ENCODE results near the gene LRP2BP. TPM values are rescaled to one million over a fixed set of nuclear protein-coding genes. Genes with fewer than 3 reads are reported as not detected.
"Not testable (repeated sequence)": the region's sequence is repeated elsewhere in the genome, so short reads cannot be mapped to it uniquely, and the experiment has no call there.

Gene LRP2BP
- total RNA-seq, 1 experiment from 2014 or later, result 0.27 TPM

DNA sequence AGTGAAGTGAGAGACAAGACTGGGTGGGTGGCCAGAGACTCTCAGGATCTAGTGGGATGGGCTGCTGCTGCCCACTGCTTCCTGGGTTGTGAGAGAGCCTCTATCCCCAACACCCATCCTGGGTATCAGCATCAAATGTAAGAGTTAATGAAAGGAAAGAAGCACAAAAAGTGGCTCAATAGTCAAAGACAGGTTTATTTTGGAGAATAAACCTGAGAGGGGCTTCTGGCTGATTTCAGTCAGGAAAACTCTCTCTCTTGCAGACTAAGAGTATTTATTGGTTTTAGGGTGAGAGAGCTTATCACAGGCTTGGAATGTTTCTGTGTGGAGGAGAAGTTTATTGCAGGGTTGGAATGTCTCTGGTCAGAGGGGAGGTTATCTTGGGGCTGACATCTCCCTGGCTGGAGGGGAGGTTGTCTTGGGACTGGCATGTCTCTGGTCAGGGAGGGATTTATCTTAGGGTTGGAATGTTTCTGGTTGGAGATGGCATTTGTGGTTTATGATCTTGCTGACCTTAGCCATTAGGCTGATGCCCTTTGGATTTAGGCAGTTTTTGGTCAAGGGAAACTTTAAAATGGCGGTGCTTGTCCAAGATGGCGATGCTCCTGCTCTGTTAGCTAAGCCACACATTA lies 65.7 kb downstream of the LRP2BP start:
- not testable (repeated sequence) for DNase-seq (ENCODE audit: extremely low read depth, low read depth)

DNA sequence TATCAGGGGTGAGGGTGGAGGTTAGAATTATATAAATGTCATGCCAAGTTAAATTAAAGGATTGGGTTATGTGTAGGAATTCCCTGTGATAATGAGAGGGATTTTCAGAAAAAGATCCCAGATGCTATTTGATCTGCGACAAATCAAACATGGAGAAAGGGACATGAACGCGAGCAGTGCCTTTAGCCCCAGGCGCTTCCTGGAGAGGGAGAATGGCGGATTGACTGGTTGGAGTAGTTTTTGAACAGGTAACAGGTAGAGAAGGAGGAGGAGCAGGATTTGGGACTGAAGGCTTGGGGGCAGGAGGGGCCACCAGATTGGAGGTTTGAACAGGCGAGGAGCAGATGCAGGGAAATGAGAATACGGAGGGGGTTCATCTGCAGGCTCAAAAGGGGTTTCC lies 67.1 kb downstream of the LRP2BP start:
- DNase-seq (ENCODE audit: extremely low read depth, low read depth), result no peak

DNA sequence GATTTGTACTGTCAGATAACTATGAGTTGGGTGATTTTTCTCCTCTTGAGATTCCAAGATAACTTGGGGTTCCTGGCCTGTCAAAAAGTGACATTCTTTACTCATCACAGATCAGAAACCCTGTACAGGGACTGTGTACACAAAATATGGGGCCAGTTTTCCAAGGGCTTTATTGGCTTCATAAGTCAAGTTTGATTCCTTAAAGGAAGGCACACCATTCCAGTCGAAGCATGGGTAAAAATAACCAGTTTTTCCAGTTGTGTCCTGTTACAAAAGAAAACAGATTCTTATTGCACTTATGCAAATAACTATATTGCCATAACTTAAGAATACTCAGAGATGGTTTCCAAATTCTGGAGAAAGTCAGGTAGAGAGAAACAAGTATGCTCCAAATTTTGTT lies 70.0 kb downstream of the LRP2BP start:
- not testable (repeated sequence) for DNase-seq (ENCODE audit: extremely low read depth, low read depth)

DNA sequence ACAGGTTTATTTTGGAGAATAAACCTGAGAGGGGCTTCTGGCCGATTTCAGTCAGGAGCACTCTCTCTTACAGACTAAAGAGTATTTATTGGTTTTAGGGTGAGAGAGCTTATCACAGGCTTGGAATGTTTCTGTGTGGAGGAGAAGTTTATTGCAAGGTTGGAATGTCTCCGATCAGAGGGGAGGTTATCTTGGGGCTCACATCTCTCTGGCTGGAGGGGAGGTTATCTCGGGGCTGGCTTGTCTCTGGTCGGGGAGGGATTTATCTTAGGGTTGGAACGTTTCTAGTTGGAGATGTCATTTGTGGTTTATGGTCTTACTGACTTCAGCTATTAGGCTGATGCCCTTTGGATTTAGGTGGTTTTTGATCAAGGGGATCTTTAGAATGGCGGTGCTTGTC lies 71.4 kb downstream of the LRP2BP start:
- DNase-seq (ENCODE audit: extremely low read depth, low read depth), result not testable (repeated sequence)

DNA sequence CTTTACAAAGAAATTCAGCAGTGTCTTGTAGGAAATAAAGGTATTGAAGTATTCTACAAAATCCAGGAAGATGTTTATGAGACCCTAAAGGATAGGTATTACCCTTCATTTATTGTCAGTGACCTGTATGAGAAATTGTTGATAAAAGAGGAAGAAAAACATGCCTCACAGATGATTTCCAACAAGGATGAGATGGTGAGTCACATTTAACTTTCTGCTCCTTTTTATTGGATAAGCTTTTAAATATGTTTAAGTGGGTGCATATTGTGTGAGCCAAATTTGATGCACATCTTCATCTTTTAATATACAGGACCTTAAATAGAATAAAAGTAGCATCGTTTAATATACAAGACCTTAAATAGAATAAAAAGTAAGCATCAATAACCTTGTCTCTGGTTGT lies 72.1 kb downstream of the LRP2BP start:
- no peak for DNase-seq (ENCODE audit: extremely low read depth, low read depth)

DNA sequence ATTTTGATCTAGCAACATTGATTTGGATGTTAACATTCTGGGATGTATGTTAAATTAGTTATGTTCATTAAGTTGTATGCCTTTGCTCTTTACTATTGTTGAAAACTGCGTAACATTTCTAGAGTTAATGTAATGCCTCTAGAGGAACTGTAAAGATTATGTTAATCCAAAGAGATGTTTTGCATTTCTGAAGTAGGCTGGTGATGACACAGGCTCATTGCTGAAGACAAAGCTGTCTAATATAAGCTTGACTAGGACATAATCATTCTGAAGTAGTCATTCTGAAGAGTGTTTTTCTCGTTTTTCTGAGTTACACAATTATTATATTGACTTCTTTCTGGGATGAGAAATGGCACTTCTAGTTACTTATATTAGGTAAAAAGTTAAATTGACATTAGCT lies 72.9 kb downstream of the LRP2BP start:
- DNase-seq (ENCODE audit: extremely low read depth, low read depth), result no peak

DNA sequence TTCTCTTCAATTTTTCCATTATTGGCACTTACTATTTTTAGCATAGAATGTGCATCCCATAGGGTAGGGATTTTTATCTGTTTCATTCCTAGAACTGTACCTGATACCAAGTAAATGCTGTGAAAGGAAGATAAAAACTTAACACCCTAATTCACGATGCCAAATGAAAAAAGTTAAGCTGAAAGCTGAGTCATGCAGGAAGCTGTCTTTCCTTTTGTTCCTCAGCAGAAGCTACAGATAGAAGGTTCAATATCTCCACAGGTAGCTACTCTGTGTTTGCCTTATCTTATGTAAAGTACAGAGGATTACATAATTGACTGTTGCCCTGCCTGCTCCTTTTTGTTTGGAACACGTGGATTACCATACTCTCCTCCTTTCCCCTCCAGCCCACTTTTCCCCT lies 77.0 kb downstream of the LRP2BP start:
- no peak for DNase-seq (ENCODE audit: extremely low read depth, low read depth)

DNA sequence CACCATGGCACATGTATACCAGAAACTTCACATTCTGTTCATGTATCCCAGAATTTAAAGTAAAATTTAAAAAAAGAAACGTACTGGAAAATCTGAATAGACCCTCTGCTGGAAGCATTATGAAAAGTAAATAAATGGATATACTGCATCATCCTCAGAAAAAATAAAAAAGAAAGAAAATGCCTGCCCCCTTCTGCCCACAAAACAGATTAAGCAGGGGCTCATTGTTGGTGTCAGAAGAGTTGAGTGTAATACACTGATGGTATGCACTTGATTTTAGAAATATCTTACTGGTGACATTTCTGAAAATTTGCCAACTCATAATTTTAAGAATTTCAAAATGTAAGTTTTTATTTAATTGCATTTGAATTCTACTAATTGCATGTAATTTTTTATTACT lies 77.8 kb downstream of the LRP2BP start:
- no peak for DNase-seq (ENCODE audit: extremely low read depth, low read depth)

DNA sequence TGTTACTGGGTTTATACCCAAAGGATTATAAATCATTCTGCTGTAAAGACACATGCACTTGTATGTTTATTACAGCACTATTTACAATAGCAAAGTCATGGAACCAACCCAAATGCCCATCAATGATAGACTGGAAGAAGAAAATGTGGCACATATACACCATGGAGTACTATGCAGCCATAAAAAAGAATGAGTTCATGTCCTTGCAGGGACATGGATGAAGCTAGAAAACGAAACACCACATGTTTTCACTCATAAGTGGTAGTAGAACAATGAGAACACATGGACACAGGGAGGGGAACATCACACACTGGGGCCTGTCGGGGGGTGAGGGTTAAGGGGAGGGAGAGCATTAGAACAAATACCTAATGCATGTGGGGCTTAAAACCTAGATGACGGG lies 78.3 kb downstream of the LRP2BP start:
- DNase-seq (ENCODE audit: extremely low read depth, low read depth), result not testable (repeated sequence)

Small RNA genes within 50 kb of the gene (small RNA-seq; reads per million reads assigned to genes)
- gene RF00019, result 0 reads per million in 2 experiments

Other genes with a start within 250 kb of the LRP2BP start
- 42.6 and 44.1 TPM in 2 replicates for gene CFAP97, start 191.9 kb downstream of the LRP2BP start, total RNA-seq (2014; rRNA removed; shearing (Covaris generic))
- 11.9 and 12.5 TPM in 2 replicates for gene SNX25, start 186.3 kb downstream of the LRP2BP start, total RNA-seq (2014; rRNA removed; shearing (Covaris generic))
- 6.0 and 7.0 TPM in 2 replicates for gene ANKRD37, start 917 bp upstream of the LRP2BP start, total RNA-seq (2014; rRNA removed; shearing (Covaris generic))
- 27.7 and 29.9 TPM in 2 replicates for gene UFSP2, start 30.0 kb upstream of the LRP2BP start, total RNA-seq (2014; rRNA removed; shearing (Covaris generic))
- gene CCDC110, start 75.8 kb upstream of the LRP2BP start, total RNA-seq (2014; rRNA removed; shearing (Covaris generic)), result 0.12 TPM in 1 of 2 replicates, not detected in the other
- 7.8 and 10.9 TPM in 2 replicates for gene PDLIM3, start 139.6 kb upstream of the LRP2BP start, total RNA-seq (2014; rRNA removed; shearing (Covaris generic))